HFF-Myc (cell line): ENCODE results near the gene IFNL2.

Experiments used
- DNase-seq: peaks from one replicate; pipeline ENCODE4 v3.0.0-alpha.2; 2011; ENCODE audit warnings: low read depth; ENCODE audit errors: extremely low read depth
- H3K4me3 ChIP-seq: replicated peaks from 2 replicates; pipeline ENCODE4 v1.5.1; 2011; ENCODE audit warnings: low read depth, mild to moderate bottlenecking, control low read depth, low read length
- CTCF ChIP-seq: IDR thresholded peaks from 2 replicates; pipeline ENCODE4 v1.5.1; 2012; ENCODE audit warnings: mild to moderate bottlenecking, low read depth, low read length, control low read depth; ENCODE audit errors: missing control alignments

IFNL2 gene

GRCh38 chr19:39247701-39248664, 20.2 kb upstream of the IFNL2 start:
- 0 out of 2 replicates have a peak overlapping the region, but pooled peaks have one; percentile 7 for H3K4me3 ChIP-seq
- TF ChIP-seq CTCF = no peak
- no peak for DNase-seq

GRCh38 chr19:39248806-39249205, 19.4 kb upstream of the IFNL2 start, which contains the start of gene IFNL4:
IFNL4 (minus strand) TSS chr19:39248856.
- DNase-seq = no peak
- H3K4me3 ChIP-seq = 0 out of 2 replicates have a peak within 1 kb of the TSS, but pooled peaks have one; percentile 7
- no peak for TF ChIP-seq CTCF

GRCh38 chr19:39251081-39251480, 17.1 kb upstream of the IFNL2 start:
- DNase-seq = no peak
- TF ChIP-seq CTCF = no peak
- no peak overlapping the region for H3K4me3 ChIP-seq

- no peak for DNase-seq
- TF ChIP-seq CTCF = no peak
Observed at GRCh38 chr19:39251846-39252245, 16.4 kb upstream of the IFNL2 start.

GRCh38 chr19:39252458-39252857, 15.7 kb upstream of the IFNL2 start:
- DNase-seq = no peak
- no peak overlapping the region for H3K4me3 ChIP-seq
- TF ChIP-seq CTCF = no peak

More at GRCh38 chr19:39251846-39252245, 16.4 kb upstream of the IFNL2 start:
- H3K4me3 ChIP-seq = no peak overlapping the region

- no peak for TF ChIP-seq CTCF
- no peak for DNase-seq
- H3K4me3 ChIP-seq = no peak overlapping the region
Observed at GRCh38 chr19:39253374-39254149, 14.6 kb upstream of the IFNL2 start.
